GM12864 (cell line): ENCODE data around the gene GSG1L2.

Source experiments
- DNase-seq: peaks from one replicate; pipeline ENCODE4 v3.0.0-alpha.2; 2011; ENCODE audit warnings: low read depth
- H3K4me3 ChIP-seq: 2 replicates; pipeline ENCODE4 v1.5.1; 2011; ENCODE audit warnings: mild to moderate bottlenecking, low read depth, low read length, control low read depth
- CTCF ChIP-seq: IDR thresholded peaks from 2 replicates; pipeline ENCODE4 v1.5.1; 2011; ENCODE audit warnings: low read depth, mild to moderate bottlenecking, moderate library complexity, low read length, control low read depth, inconsistent platforms; ENCODE audit errors: missing control alignments

GSG1L2 gene

DNA sequence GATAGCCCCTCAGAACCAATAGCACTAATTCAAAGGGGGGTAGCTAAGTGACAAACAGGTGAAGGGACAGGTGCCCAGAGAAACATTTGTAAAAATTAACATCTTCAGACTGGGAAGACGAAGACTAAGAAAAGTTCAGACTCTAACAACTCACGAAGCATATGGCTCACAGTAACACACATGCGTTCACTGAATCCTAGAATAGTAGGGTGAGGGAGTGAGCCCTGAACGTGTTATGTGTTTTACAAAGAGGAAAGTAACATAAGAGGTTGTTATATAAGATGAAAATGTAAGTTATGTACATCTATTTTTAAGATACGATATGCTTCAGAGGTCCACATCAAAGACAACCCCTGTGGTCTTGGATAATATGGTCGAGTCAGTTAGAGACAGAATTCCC is 15.2 kb downstream of the GSG1L2 start:
- no peak overlapping the region for H3K4me3 ChIP-seq
- DNase-seq: no peak
- TF ChIP-seq CTCF: no peak

GRCh38 chr17:9805769-9806168 is 16.1 kb downstream of the GSG1L2 start:
- no peak for TF ChIP-seq CTCF
- H3K4me3 ChIP-seq: no peak overlapping the region
- DNase-seq: no peak

- no peak for TF ChIP-seq CTCF
- no peak overlapping the region for H3K4me3 ChIP-seq
- DNase-seq: no peak
These were observed 19.2 kb downstream of the GSG1L2 start for GRCh38 chr17:9802697-9803096.

GRCh38 chr17:9802294-9802693 is 19.6 kb downstream of the GSG1L2 start:
- no peak for TF ChIP-seq CTCF
- no peak overlapping the region for H3K4me3 ChIP-seq
- no peak for DNase-seq

DNA sequence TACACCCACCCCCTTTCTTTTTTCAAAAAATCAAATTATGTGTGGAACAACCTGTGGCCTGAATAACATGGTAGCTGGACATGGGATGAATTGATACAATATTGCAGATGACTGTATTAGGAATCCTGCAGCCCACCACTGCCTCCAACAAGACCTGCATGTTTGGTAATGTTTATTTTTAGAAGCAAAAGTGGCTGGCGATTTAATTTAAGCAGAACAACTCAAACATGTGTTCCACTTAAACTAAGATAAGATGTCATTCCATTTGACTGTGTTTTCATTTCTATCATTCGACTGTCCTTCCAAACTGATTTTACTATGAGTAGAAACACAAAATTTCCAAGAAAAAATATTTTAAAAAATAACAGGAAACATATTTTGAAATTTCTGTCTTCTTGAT is 20.4 kb downstream of the GSG1L2 start:
- DNase-seq: no peak
- TF ChIP-seq CTCF: no peak
- no peak overlapping the region for H3K4me3 ChIP-seq

- no peak overlapping the region for H3K4me3 ChIP-seq
These were observed 23.2 kb downstream of the GSG1L2 start for GRCh38 chr17:9798724-9799123.

GRCh38 chr17:9798008-9798407 is 23.9 kb downstream of the GSG1L2 start:
- no peak overlapping the region for H3K4me3 ChIP-seq
- DNase-seq: no peak
- TF ChIP-seq CTCF: no peak

More at GRCh38 chr17:9798724-9799123, 23.2 kb downstream of the GSG1L2 start:
- no peak for TF ChIP-seq CTCF
- no peak for DNase-seq
